ENCODE results near the gene REL.

- peak; percentile 89 for TF ChIP-seq ZNF652 (CRISPR knock-in tag; IDR thresholded peaks at IDR 0.05; ENCODE audit: borderline replicate concordance, low read depth)
- TF ChIP-seq CEBPG (CRISPR knock-in tag; IDR thresholded peaks at IDR 0.05): peak; percentile 86
- no peak for TF ChIP-seq TARDBP (CRISPR knock-in tag; IDR thresholded peaks at IDR 0.05)
- no peak for TF ChIP-seq HNRNPH1 (optimal IDR thresholded peaks at IDR 0.05; ENCODE audit: low read depth, low read length)
- no peak for TF ChIP-seq ZNF737 (CRISPR knock-in tag; IDR thresholded peaks at IDR 0.05; ENCODE audit: borderline replicate concordance)
These were observed 4.3 kb downstream of the REL start for GRCh38 chr2:60885683-60886082.
